K562 (cell line): ENCODE results near the gene SERTAD1. TPM values are rescaled to one million over a fixed set of nuclear protein-coding genes. Genes with fewer than 3 reads are reported as not detected.

ENCODE experiments used
- ATAC-seq: fragments of 200-7000 bp; cut with Tn5 transposase; 3 replicates; pipeline ENCODE4 v1.9.1; 2020; ENCODE audit warnings: moderate library complexity
- BruUV-seq: library from RNA; stranded (reverse); fragments of 400-500 nt; replicated peaks from 2 replicates; lab custom pipeline; 2021; lab: Mats Ljungman, UMichigan
- CTCF ChIA-PET: fragments of 300-600 bp; formaldehyde crosslinking; extraction: SDS; loops from one replicate; lab custom pipeline; 2021; ENCODE audit warnings: low intra/inter-chr PET ratio; lab: Yijun Ruan, JAX
- POLR2A ChIA-PET: fragments of 300-600, 350-650 bp; sonication (Branson Sonifier 250); formaldehyde crosslinking; extraction: SDS; loops from one replicate; lab custom pipeline; 2021; ENCODE audit warnings: antibody characterized with exemption, inconsistent platforms; lab: Yijun Ruan, JAX
- DNase-seq, 4 experiments: peaks; one replicate each; pipeline versions ENCODE4 v3.0.0 to v3.0.0-alpha.2; 2011 to 2018; ENCODE audit warnings: low spot score in 3 of 4, mixed read lengths in 3 of 4; ENCODE audit errors: extremely low read depth in 1 of 4
- FAIRE-seq: peaks from 2 replicates; lab custom pipeline; 2011; peaks lifted over from hg19 to GRCh38; lab: Jason Lieb, UNC
- H2AFZ ChIP-seq: 2 replicates; pipeline ENCODE4 v1.6.0; 2011; ENCODE audit warnings: low read depth, low read length, control low read depth, inconsistent platforms
- H3K27ac ChIP-seq: fragments of 200-600 bp; 3 replicates; pipeline ENCODE4 v1.8.0; 2011; ENCODE audit warnings: low read depth, mild to moderate bottlenecking, control low read depth, inconsistent platforms, low read length, moderate library complexity, mixed read lengths; ENCODE audit errors: extremely low read depth
- H3K27me3 ChIP-seq, 2 experiments: fragments of 300-600 bp in 1 of 2; 2 replicates in 1 of 2; 3 replicates in 1 of 2; pipeline versions ENCODE4 v1.6.0 to v1.8.0; 2011; ENCODE audit warnings: inconsistent platforms in 2 of 2, low read length in 2 of 2, mild to moderate bottlenecking in 1 of 2, mixed read lengths in 1 of 2, moderate library complexity in 1 of 2; ENCODE audit not compliant: control insufficient read depth in 2 of 2, insufficient read depth in 2 of 2
- H3K36me3 ChIP-seq: fragments of 300-600 bp; 3 replicates; pipeline ENCODE4 v1.8.0; 2011; ENCODE audit warnings: mild to moderate bottlenecking, low read length, inconsistent platforms; ENCODE audit not compliant: control insufficient read depth, insufficient read depth
- H3K4me1 ChIP-seq, 2 experiments: fragments of 200-600 bp in 1 of 2; replicated peaks in 1 of 2; 2 replicates in 1 of 2; 3 replicates in 1 of 2; pipeline versions ENCODE4 v1.5.1 to v1.8.0; 2011; ENCODE audit warnings: inconsistent platforms in 2 of 2, low read length in 2 of 2, mild to moderate bottlenecking in 1 of 2, mixed read lengths in 1 of 2, moderate library complexity in 1 of 2; ENCODE audit not compliant: control insufficient read depth in 2 of 2, insufficient read depth in 2 of 2
- H3K4me2 ChIP-seq: 2 replicates; pipeline ENCODE4 v1.6.1; 2011; ENCODE audit warnings: low read length, control low read depth, inconsistent platforms, mixed read lengths; ENCODE audit not compliant: insufficient read depth
- H3K4me3 ChIP-seq: fragments of 200-600 bp; sonication (generic), shearing (Covaris generic); 2 replicates; pipeline ENCODE4 v1.5.1; 2016; ENCODE audit warnings: control low read depth, inconsistent platforms
- H3K79me2 ChIP-seq: fragments of 200-600 bp; 3 replicates; pipeline ENCODE4 v1.8.0; 2011; ENCODE audit warnings: low read length, inconsistent platforms; ENCODE audit not compliant: control insufficient read depth, insufficient read depth
- H3K9ac ChIP-seq, 2 experiments: 2 replicates each; pipeline versions ENCODE4 v1.6.0 to v1.6.1; 2011; ENCODE audit warnings: low read depth in 2 of 2, low read length in 2 of 2, control low read depth in 1 of 2, inconsistent platforms in 1 of 2, mild to moderate bottlenecking in 1 of 2, mixed read lengths in 1 of 2; ENCODE audit not compliant: insufficient read depth in 1 of 2
- H3K9me1 ChIP-seq: one replicate; pipeline ENCODE4 v1.6.0; 2011; ENCODE audit warnings: inconsistent platforms, mild to moderate bottlenecking, low read length, moderate library complexity; ENCODE audit not compliant: control insufficient read depth, insufficient read depth
- H3K9me3 ChIP-seq: replicated peaks from 2 replicates; pipeline ENCODE4 v1.5.1; 2011; ENCODE audit warnings: low read depth, low read length, inconsistent platforms; ENCODE audit not compliant: control insufficient read depth, insufficient read depth
- H4K20me1 ChIP-seq: replicated peaks from 2 replicates; pipeline ENCODE4 v1.6.1; 2011; ENCODE audit warnings: low read length, inconsistent platforms, mixed read lengths; ENCODE audit not compliant: control insufficient read depth, insufficient read depth
- BHLHE40 ChIP-seq: IDR thresholded peaks from 2 replicates; pipeline ENCODE4 v1.6.1; 2011; ENCODE audit warnings: low read length, improper control_type of control experiment
- DACH1 ChIP-seq: fragments of 450-650 bp; IDR thresholded peaks from 2 replicates; pipeline ENCODE4 v1.6.1; 2018; ENCODE audit not compliant: partially characterized antibody
- GATAD2B ChIP-seq: fragments of 450-650 bp; IDR thresholded peaks from 2 replicates; pipeline ENCODE4 v1.6.1; 2017; ENCODE audit warnings: mild to moderate bottlenecking, borderline replicate concordance
- HNRNPL ChIP-seq: fragments of 200-400 bp; formaldehyde crosslinking; IDR thresholded peaks from 2 replicates; pipeline ENCODE4 v1.6.1; 2017; ENCODE audit warnings: low read depth, mild to moderate bottlenecking, low read length
- KAT7 ChIP-seq: sonication (generic); formaldehyde crosslinking; IDR thresholded peaks from 2 replicates; pipeline ENCODE4 v1.8.0; 2022; ENCODE audit warnings: missing genetic modification reagents, mild to moderate bottlenecking, borderline replicate concordance
- MLX ChIP-seq, 2 experiments: fragments of 450-650 bp in 1 of 2; sonication (generic) in 1 of 2; formaldehyde crosslinking; conservative IDR thresholded peaks; 2 replicates each; pipeline versions ENCODE4 v1.4.0 to v1.8.1; 2020 to 2022; ENCODE audit warnings: mild to moderate bottlenecking in 1 of 2, missing genetic modification reagents in 1 of 2
- PHF21A ChIP-seq: fragments of 450-650 bp; IDR thresholded peaks from 2 replicates; pipeline ENCODE4 v1.6.1; 2017; ENCODE audit warnings: low read depth, borderline replicate concordance
- PTRF ChIP-seq: fragments of 450-650 bp; IDR thresholded peaks from 2 replicates; pipeline ENCODE4 v1.6.1; 2016; ENCODE audit warnings: mild to moderate bottlenecking, missing genetic modification characterization, missing compliant biosample characterization
- RAD51 ChIP-seq: fragments of 450-650 bp; IDR thresholded peaks from 2 replicates; pipeline ENCODE4 v1.7.1; 2016; ENCODE audit warnings: low read depth, mild to moderate bottlenecking, borderline replicate concordance
- SP1 ChIP-seq: sonication (generic); formaldehyde crosslinking; IDR thresholded peaks from 2 replicates; pipeline ENCODE4 v1.8.1; 2022; ENCODE audit warnings: mild to moderate bottlenecking, missing genetic modification reagents
- TAL1 ChIP-seq: fragments of 450-650 bp; IDR thresholded peaks from 2 replicates; pipeline ENCODE4 v1.6.1; 2016; ENCODE audit warnings: mild to moderate bottlenecking
- TARDBP ChIP-seq: fragments of 450-650 bp; IDR thresholded peaks from 2 replicates; pipeline ENCODE4 v1.6.1; 2016
- XRCC5 ChIP-seq: fragments of 200-400 bp; formaldehyde crosslinking; IDR thresholded peaks from 2 replicates; pipeline ENCODE4 v1.6.1; 2017; ENCODE audit warnings: low read depth, mild to moderate bottlenecking, low read length
- ZNF175 ChIP-seq: fragments of 200-800 bp; sonication (Bioruptor generic); IDR thresholded peaks from 2 replicates; pipeline ENCODE4 v1.6.1; 2016; ENCODE audit warnings: low read depth, mild to moderate bottlenecking, missing genetic modification characterization, missing compliant biosample characterization
- ZNF830 ChIP-seq: fragments of 250-450 bp; sonication (Bioruptor Pico); IDR thresholded peaks from 2 replicates; pipeline ENCODE4 v1.5.0; 2021; ENCODE audit warnings: mild to moderate bottlenecking
- WGBS: fragments of 100-300 bp; shearing (Covaris generic); methylation state at CpG from one replicate; pipeline ENCODE4 v1.1.6; 2016; ENCODE audit warnings: low coverage, mixed read lengths; ENCODE audit not compliant: insufficient coverage; ENCODE audit errors: missing lambda C conversion rate; 5-methylcytosine and 5-hydroxymethylcytosine counted together
- in situ Hi-C: fragments of 300-500 bp; cut with MboI; formaldehyde crosslinking; loops from 4 replicates; pipeline ENCODE4 v1.15.0; 2018; ENCODE audit warnings: inconsistent platforms, mixed read lengths
- intact Hi-C: fragments of 100-400 bp; cut with micrococcal nuclease; formaldehyde crosslinking; loops from 2 replicates; pipeline ENCODE4 v1.14.2; 2022
- polyA plus RNA-seq, 8 experiments: library from polyadenylated mRNA; depleted of rRNA in 4 of 8; stranded (reverse) in 5 of 8; unstranded in 3 of 8; fragments of >200 nt; fragmentation: Nextera tagmentation in 2 of 8; fragmentation: Illumina TruSeq in 1 of 8; extraction: Ambion mirVana in 2 of 8; extraction: Trizol in 1 of 8; gene quantifications; 2 replicates each; pipeline versions ENCODE4 v1.2.1 to v1.2.3, GENCODE V29; 2011 to 2014; ENCODE audit warnings: inconsistent platforms in 1 of 8, missing spikeins in 1 of 8
- total RNA-seq, 7 experiments: library from RNA; depleted of rRNA in 6 of 7; stranded (reverse); fragments of >200 nt in 6 of 7; fragmentation: Illumina TruSeq in 2 of 7; extraction: Trizol in 2 of 7; gene quantifications; 2 replicates each; pipeline versions ENCODE4 v1.2.1 to v1.2.3, GENCODE V29; 2011 to 2021; ENCODE audit warnings: low replicate concordance in 1 of 7
- TF ChIP-seq, protein P1 (sequence below): fragments of 450-650 bp; IDR thresholded peaks from 2 replicates; pipeline ENCODE4 v1.6.1; 2016; ENCODE audit warnings: missing biosample characterization, missing genetic modification characterization

The SERTAD1 gene
- total and polyA plus RNA-seq, 9 of the 15 experiments (the other 6 are each of a cell fraction or from before 2014, with no cell fraction given), result 0.15 to 8.7 (median 4.9) TPM

DNA sequence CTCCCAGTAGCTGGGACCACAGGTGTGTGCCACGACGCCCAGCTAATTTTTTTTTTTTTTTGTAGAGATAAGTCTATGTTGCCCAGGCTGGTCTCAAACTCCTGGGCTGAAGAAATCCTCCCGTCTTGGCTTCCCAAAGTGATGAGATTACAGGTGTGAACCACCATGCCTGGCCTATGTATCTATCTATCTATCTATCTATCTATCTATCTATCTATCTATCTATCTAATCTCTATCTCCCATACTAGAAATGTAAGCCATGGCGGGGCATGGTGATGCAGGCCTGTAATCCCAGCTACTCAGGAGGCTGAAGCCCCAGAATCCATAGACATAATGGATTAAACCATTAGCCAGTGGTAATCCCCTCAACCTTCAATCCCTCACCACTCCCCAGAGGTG lies 24.9 kb upstream of the SERTAD1 start:
- DNase-seq (no peak), ATAC-seq (no peak), FAIRE-seq (no peak)
- 92% methylated on average over 4 of the region's 4 CpGs for WGBS
- peaks cover 13 to 14% of the 10 kb centered on the region in 2 experiments; a peak in 4 of 5 replicates for H3K4me1 ChIP-seq
- no peak overlapping the region for H3K9ac ChIP-seq
- CTCF ChIA-PET, result no interaction called here
- peak; percentile 42; the same call in 1 of the 2 replicates for TF ChIP-seq GATAD2B
- TF ChIP-seq DACH1, result peak; percentile 97
- TF ChIP-seq XRCC5, result no peak
- no peaks in the 10 kb centered on the region for H3K27me3 ChIP-seq
- no peaks in the 10 kb centered on the region; the same call in 1 of the 2 replicates for H4K20me1 ChIP-seq
- no peaks in the 10 kb centered on the region for H3K9me3 ChIP-seq
- no peak overlapping the region for H3K4me3 ChIP-seq
- POLR2A ChIA-PET, result interaction anchor here (1.0 kb wide), 1 partner anchor 12 kb away, joined by 3 read pairs; no protein-coding TSS in a partner anchor
- H3K9me1 ChIP-seq, result no peaks in the 10 kb centered on the region
- intact Hi-C loops, result no loop called here
- H3K79me2 ChIP-seq, result no peaks in the 10 kb centered on the region
- BruUV-seq, result no TSS peak
- H2AFZ ChIP-seq, result no peak overlapping the region
- no peak overlapping the region for H3K4me2 ChIP-seq
- in situ Hi-C loops, result no loop called here
- peaks cover 69% of the 10 kb centered on the region for H3K36me3 ChIP-seq
- no peak overlapping the region for H3K27ac ChIP-seq

GRCh38 chr19:40449506-40449905 lies 23.7 kb upstream of the SERTAD1 start:
- H3K9me3 ChIP-seq, result no peaks in the 10 kb centered on the region
- DNase-seq (no peak), ATAC-seq (no peak), FAIRE-seq (no peak)
- WGBS, result 92% methylated on average over 4 of the region's 4 CpGs
- no TSS peak for BruUV-seq
- peaks cover 21 to 22% of the 10 kb centered on the region in 2 experiments; a peak in 4 of 5 replicates for H3K4me1 ChIP-seq
- H3K4me2 ChIP-seq, result no peak overlapping the region
- H3K9me1 ChIP-seq, result no peaks in the 10 kb centered on the region
- H2AFZ ChIP-seq, result no peak overlapping the region
- H3K27ac ChIP-seq, result no peak overlapping the region
- POLR2A ChIA-PET, result no interaction called here
- H3K4me3 ChIP-seq, result no peak overlapping the region
- intact Hi-C loops (no loop called here), in situ Hi-C loops (no loop called here)
- H4K20me1 ChIP-seq, result no peaks in the 10 kb centered on the region; the same call in 1 of the 2 replicates
- H3K9ac ChIP-seq, result no peak overlapping the region
- CTCF ChIA-PET, result no interaction called here
- H3K27me3 ChIP-seq, result no peaks in the 10 kb centered on the region
- no peaks in the 10 kb centered on the region for H3K79me2 ChIP-seq
- H3K36me3 ChIP-seq, result peaks cover 58% of the 10 kb centered on the region
- TF ChIP-seq ZNF830 (CRISPR knock-in tag) (no peak), BHLHE40 (no peak), ZNF175 (CRISPR knock-in tag) (no peak), KAT7 (CRISPR knock-in tag) (no peak), HNRNPL (no peak), MLX (CRISPR knock-in tag; conservative IDR thresholded peaks at IDR 0.05) (no peak), SP1 (CRISPR knock-in tag) (no peak), PTRF (tag) (no peak), TARDBP (no peak), PHF21A (no peak), DACH1 (no peak), TAL1 (no peak), RAD51 (no peak)
- TF ChIP-seq, protein P1, sequence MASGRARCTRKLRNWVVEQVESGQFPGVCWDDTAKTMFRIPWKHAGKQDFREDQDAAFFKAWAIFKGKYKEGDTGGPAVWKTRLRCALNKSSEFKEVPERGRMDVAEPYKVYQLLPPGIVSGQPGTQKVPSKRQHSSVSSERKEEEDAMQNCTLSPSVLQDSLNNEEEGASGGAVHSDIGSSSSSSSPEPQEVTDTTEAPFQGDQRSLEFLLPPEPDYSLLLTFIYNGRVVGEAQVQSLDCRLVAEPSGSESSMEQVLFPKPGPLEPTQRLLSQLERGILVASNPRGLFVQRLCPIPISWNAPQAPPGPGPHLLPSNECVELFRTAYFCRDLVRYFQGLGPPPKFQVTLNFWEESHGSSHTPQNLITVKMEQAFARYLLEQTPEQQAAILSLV (tag), result no peak
